Fibroblast of villous mesenchyme (primary cell): ENCODE measurements around the gene LEP. TPM values are rescaled to one million over a fixed set of nuclear protein-coding genes. Genes with fewer than 3 reads are reported as not detected.

Experiments
- DNase-seq: peaks from one replicate; pipeline ENCODE4 v3.0.0-alpha.2; 2010; ENCODE audit warnings: low read depth
- H3K4me3 ChIP-seq: 2 replicates; pipeline ENCODE4 v1.5.1; 2011; ENCODE audit warnings: low read depth, mild to moderate bottlenecking, low read length
- total RNA-seq: library from RNA; depleted of rRNA; stranded (reverse); fragments of >200 nt; gene quantifications from 2 replicates; pipeline ENCODE4 v1.2.3, GENCODE V29; 2012
- TF ChIP-seq, protein P1 (sequence below): IDR thresholded peaks from 2 replicates; pipeline ENCODE4 v1.5.1; 2012; ENCODE audit warnings: low read depth, mild to moderate bottlenecking, low read length; ENCODE audit not compliant: insufficient read depth

The LEP gene
- total RNA-seq, 1 donor: not detected

DNA sequence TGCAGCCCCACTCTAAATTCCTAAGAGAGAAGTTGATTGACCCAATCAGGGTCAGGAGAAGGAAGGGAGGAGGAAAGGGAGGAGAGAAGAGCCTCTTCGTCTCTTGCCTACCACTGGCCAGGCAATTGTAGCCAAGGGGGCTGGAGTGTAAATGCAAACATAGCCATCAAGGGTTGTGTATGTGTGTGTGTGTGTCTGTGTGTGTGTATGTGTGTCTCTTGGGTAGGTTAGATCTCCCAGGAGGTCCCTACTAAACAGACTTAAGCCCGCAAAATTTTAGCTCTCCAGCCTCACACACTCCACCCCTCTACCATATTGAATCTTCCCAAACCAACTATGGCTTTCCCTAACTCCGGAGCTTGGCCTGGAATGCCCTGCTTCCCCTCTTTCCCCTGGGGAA, 3.8 kb downstream of the LEP start:
- TF ChIP-seq, protein P1, sequence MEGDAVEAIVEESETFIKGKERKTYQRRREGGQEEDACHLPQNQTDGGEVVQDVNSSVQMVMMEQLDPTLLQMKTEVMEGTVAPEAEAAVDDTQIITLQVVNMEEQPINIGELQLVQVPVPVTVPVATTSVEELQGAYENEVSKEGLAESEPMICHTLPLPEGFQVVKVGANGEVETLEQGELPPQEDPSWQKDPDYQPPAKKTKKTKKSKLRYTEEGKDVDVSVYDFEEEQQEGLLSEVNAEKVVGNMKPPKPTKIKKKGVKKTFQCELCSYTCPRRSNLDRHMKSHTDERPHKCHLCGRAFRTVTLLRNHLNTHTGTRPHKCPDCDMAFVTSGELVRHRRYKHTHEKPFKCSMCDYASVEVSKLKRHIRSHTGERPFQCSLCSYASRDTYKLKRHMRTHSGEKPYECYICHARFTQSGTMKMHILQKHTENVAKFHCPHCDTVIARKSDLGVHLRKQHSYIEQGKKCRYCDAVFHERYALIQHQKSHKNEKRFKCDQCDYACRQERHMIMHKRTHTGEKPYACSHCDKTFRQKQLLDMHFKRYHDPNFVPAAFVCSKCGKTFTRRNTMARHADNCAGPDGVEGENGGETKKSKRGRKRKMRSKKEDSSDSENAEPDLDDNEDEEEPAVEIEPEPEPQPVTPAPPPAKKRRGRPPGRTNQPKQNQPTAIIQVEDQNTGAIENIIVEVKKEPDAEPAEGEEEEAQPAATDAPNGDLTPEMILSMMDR: no peak
- no peak overlapping the region for H3K4me3 ChIP-seq
- no peak for DNase-seq

DNA sequence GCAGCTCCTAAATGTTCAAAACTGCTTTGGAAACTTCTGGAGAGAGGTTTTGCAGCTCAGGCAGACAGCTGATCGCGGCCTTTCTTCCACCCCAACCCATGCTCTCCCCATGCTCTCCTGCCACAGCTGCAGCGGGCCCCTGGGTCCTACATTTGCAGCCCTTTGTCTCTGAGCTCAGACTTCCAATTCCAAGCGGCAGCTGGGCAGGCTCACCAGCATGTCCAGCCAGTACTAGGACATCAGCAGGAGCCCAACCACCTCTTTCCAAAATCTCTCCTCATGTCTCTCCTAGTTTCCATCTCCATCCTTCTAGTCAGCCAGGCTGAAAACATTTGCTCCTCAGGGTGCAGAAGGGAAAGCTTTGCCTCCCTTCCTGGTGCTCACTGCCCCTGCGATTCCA, 6.0 kb downstream of the LEP start:
- H3K4me3 ChIP-seq: no peak overlapping the region
- TF ChIP-seq, protein P1: no peak
- no peak for DNase-seq

DNA sequence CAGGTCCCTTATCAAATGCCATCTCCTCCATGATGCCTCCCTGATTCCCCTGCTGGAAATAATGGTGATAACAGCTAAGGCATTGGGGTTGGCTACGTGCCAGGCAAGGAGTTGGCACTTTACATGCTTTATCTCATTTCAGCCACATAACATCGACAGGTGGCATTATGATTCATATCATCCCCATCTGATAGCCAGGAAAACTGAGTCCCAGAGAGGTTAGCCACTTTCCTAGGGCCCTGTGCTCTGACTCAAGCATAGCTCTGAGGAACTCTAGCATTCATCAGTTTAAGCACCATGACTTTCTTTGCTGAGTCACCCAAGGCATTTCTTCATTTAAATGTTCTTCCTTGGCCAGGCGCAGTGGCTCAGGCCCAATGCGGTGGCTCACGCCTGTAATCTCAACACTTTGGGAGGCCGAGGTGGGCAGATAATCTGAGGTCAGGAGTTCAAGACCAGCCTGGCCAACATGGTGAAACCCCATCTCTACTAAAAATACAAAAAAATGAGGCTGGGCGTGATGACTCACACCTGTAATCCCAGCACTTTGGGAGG, 6.6 kb downstream of the LEP start:
- no peak overlapping the region for H3K4me3 ChIP-seq
- TF ChIP-seq, protein P1: no peak
- peak; percentile 11 for DNase-seq

DNA sequence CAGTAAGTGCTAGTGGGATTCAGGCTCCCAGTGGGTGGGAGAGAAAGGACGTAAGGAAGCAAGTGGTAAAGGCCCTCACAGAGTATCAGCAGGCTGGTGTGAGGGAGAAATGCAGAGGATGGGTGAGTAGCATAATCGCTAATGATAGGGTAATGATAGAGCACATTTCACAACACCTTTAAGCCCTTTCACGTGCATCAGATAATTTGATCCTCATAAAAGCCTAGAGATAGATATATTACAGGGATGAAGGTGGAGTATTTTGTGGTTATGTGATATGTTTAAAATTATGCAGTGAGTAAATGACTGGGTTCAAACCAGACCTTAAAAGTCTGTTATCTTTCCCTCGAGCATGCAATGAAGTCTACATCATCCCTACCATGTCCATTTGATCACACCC, 10.3 kb downstream of the LEP start:
- peak; percentile 4 for DNase-seq
- H3K4me3 ChIP-seq: no peak overlapping the region
- TF ChIP-seq, protein P1: no peak

DNA sequence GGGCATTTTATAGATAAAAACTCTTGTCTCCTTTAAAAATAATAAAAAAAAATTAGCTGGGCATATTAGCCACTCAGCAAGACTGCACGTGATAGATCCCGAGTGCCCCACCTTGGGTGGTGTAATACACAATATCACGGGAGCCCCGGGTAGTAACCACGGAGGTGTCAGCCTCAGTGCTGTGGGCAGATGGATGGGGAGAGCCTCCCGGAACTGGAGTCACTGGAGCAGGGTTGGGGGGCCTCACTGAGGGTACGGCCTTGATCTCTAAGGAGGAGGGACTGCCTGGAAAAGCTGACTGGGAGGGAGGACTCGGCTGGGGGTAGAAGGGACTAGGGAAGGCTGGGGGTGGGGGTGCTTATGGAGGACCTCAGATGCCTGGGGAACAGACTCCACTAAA, 12.6 kb downstream of the LEP start:
- TF ChIP-seq, protein P1: no peak
- DNase-seq: no peak
- H3K4me3 ChIP-seq: no peak overlapping the region

DNA sequence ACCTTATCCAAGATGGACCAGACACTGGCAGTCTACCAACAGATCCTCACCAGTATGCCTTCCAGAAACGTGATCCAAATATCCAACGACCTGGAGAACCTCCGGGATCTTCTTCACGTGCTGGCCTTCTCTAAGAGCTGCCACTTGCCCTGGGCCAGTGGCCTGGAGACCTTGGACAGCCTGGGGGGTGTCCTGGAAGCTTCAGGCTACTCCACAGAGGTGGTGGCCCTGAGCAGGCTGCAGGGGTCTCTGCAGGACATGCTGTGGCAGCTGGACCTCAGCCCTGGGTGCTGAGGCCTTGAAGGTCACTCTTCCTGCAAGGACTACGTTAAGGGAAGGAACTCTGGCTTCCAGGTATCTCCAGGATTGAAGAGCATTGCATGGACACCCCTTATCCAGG, 13.4 kb downstream of the LEP start:
- DNase-seq: no peak
- H3K4me3 ChIP-seq: no peak overlapping the region
- TF ChIP-seq, protein P1: no peak

DNA sequence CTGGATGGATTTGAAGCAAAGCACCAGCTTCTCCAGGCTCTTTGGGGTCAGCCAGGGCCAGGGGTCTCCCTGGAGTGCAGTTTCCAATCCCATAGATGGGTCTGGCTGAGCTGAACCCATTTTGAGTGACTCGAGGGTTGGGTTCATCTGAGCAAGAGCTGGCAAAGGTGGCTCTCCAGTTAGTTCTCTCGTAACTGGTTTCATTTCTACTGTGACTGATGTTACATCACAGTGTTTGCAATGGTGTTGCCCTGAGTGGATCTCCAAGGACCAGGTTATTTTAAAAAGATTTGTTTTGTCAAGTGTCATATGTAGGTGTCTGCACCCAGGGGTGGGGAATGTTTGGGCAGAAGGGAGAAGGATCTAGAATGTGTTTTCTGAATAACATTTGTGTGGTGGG, 14.2 kb downstream of the LEP start:
- no peak overlapping the region for H3K4me3 ChIP-seq
- no peak for DNase-seq
- TF ChIP-seq, protein P1: no peak
